VCaP (cell line): ENCODE measurements around the gene TOLLIP.
"Not testable (repeated sequence)": the region's sequence is repeated elsewhere in the genome, so short reads cannot be mapped to it uniquely, and the experiment has no call there.

Experiments used
- H3K27ac ChIP-seq: fragments of 450-650 bp; 2 replicates; pipeline ENCODE4 v1.5.1; 2017
- TF ChIP-seq, protein P1 (sequence below): fragments of 450-650 bp; conservative IDR thresholded peaks from 2 replicates; pipeline ENCODE4 v1.5.1; 2017; ENCODE audit warnings: mild to moderate bottlenecking, moderate library complexity

Gene TOLLIP

DNA sequence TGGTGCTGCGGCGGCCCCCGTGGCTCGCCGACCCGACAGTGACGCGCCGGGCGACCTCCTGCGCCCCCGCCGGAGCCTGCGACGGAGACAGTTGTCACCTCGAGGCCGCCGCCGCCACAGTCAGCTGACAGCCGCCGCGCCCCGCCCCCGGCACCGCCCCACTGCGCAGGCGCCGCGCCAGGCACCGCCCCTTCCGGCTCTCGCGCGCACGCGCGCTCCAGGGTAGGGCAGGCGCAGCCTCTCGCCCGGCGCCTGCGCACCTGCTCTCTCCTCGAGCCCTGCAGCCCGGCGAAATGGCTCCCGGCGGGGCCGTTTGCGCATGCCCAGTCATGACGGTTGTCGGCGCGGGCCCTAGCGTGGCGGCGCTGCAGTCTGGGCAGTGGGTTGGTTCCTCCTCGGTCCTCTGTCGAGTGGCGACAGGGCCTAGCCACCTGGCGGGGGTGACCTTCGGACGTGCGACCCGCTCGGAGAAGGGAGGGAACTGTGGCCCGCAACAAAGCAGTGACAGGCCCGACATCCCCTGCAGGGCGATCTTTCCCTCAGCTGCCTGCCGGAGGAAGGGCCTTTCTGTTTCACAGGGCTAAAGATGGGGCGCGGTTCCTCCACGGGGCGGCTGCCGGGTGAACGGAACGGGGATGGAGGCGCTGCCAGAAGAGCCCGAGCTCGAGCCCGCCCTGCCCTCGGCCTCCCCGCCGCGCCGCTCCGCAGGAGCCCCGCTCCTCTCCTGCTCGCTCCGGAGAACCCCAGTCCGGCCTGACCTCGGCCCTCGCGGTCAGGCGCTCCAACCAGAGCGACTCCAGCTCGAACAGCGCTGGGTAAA lies at the start of gene TOLLIP:
Gene TOLLIP, minus strand, starts transcription at position 135 of the 820 bp plus-strand sequence. Its CDS starts 134 bp downstream, at position 1.
- H3K27ac ChIP-seq: peak within 1 kb of the TSS; percentile 97
- TF ChIP-seq, protein P1, sequence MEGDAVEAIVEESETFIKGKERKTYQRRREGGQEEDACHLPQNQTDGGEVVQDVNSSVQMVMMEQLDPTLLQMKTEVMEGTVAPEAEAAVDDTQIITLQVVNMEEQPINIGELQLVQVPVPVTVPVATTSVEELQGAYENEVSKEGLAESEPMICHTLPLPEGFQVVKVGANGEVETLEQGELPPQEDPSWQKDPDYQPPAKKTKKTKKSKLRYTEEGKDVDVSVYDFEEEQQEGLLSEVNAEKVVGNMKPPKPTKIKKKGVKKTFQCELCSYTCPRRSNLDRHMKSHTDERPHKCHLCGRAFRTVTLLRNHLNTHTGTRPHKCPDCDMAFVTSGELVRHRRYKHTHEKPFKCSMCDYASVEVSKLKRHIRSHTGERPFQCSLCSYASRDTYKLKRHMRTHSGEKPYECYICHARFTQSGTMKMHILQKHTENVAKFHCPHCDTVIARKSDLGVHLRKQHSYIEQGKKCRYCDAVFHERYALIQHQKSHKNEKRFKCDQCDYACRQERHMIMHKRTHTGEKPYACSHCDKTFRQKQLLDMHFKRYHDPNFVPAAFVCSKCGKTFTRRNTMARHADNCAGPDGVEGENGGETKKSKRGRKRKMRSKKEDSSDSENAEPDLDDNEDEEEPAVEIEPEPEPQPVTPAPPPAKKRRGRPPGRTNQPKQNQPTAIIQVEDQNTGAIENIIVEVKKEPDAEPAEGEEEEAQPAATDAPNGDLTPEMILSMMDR: 0 out of 2 replicates have a peak, but pooled peaks have one; percentile 10

DNA sequence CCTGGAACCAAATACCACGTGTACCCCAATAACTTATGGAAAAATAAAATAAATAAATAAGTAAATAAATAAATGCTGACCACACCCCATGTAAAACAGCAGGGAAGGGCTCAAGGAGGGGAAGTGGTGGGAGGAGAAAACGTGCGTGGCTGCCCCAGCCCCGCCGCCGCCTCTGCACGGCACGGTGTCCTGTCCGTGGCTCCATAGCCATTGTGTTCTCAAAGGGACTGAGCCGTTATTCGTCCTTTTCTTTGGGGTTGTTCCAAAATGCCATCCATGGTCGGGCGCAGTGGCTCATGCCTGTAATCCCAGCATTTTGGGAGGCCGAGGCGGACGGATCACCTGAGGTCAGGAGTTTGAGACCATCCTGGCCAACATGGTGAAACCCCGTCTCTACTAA lies 49.5 kb upstream of the TOLLIP start:
- not testable (repeated sequence) for H3K27ac ChIP-seq

DNA sequence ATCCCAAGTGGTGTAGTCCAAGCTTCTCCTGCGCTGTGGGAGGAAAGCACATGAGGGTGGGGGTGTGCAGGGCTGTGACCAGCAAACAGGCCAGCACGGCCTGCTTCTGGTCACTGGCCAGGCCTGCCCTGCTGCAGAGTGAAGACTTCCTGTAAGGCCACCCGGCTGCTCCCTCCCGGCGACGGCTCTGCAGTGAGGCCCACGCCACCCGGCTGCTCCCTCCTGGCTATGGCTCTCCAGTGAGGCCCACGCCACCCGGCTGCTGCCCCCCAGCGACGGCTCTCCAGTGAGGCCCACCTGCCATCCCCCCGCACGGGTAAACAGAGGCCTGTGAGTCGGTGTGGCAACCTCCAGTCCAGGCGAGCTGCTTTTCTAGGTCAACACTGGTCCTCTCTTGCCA lies 48.9 kb upstream of the TOLLIP start:
- no peak overlapping the region for H3K27ac ChIP-seq
- TF ChIP-seq, protein P1: no peak

DNA sequence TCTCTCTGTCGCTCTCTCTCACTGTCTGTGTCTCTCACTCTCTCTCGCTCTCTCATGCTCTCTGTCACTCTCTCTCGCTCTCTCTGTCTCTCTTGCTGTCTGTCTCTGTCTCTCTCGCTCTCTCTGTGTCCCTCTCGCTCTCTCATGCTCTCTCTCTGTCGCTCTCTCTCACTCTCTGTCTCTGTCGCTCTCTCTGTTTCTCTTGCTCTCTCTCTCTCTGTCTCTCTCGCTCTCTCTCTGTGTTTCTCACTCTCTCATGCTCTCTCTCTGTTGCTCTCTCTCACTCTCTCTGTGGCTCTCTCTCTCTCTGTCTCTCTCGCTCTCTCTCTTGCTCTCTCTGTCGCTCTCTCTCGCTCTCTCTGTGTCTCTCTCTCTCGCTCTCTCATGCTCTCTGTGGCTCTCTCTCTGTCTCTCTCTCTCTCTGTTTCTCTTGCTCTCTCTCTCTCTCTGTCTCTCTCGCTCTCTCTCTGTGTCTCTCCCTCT lies 47.1 kb upstream of the TOLLIP start:
- H3K27ac ChIP-seq: no peak overlapping the region
- TF ChIP-seq, protein P1: no peak

DNA sequence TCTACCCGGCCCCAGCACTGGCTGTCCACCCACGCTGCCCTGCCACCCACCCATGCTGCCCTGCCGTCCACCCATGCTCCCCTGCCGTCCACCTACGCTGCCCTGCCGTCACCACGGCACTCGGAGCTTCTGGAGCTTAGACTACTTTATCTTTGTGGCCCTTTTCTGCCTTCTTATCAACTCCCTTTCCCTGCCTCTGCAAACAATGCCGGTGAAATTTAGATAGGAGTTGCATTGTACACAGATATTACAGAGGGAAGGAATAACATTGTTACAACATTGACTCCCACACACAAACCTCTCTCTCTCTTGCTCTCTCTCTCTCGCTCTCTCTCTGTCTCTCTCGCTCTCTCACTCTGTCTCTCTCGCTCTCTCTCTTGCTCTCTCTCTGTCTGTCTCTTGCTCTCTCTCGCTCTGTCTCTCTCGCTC lies 46.6 kb upstream of the TOLLIP start:
- TF ChIP-seq, protein P1: no peak
- H3K27ac ChIP-seq: no peak overlapping the region

DNA sequence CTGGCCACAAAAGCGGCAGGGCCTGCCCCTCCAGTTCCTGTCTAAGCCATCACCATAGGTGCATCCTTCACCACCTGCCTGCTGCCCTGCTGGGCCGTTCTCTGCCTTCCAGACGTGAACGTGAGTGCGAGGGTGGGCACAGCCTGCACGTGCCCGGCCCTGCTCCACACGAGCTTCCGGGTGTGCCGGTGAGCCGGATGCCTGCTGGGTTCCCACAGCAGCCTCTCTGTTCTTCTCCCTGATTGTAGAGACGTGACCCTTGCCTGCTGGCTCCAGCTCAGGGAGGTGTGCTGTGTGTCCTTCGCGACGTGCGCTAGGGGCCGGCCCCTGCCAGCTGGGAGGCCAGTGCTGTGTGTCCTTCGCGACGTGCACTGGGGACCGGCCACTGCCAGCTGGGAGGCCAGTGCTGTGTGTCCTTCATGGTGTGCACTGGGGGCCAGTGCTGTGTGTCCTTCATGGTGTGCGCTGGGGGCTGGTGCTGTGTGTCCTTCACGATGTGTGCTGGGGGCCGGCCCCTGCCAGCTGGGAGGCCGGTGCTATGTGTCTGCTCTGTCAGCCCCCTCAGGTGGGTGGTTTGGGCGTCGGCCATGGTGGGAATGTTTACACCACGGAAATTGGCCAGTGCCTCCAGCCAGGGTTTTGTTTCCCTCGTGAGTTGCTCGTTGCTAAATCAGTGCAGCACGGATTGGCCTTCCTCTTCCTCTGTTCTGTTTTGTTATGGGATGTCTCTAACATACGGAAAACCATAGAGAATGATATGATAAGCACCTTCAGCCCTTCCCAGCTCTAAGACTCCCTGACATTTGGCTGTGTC lies 44.9 kb upstream of the TOLLIP start:
- TF ChIP-seq, protein P1: no peak
- H3K27ac ChIP-seq: no peak overlapping the region

DNA sequence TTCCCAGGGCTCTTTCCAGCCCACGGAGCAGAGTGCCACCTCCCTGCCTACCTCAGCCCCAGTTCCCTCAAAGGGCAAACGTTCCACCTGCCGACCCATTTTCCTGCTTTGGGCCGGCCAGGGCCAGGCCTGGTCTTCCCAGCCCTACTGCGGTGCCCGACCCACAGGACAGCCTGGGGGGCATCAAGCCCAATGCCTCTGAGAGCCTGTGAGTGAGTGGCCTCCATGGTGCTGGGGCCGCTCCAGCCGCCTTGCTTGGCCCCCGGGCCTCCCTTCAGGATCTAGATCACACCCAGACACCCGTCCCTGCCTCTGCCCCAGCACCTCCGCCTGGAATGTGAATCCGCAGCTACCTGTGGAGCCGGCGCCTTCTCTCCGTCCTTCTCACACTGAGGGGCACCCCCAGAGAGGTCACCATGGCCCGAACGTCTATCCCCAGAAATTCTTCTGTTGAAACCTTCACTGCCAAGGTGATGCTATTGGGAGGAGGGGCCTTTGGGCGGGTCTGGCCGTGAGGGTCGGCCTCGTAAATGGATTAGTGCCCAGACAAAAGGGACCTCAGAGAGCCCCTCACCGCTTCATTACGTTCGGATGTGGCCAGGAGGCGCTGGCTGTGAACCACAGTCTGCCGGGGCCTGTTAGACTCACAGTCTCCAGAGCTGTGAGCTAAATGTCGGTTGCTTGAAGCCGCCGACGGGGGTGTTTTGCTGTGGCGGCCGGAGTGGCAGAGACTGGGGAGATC lies 44.1 kb upstream of the TOLLIP start:
- TF ChIP-seq, protein P1: no peak
- H3K27ac ChIP-seq: no peak overlapping the region
